Activated T-cell treated with anti-CD3 and anti-CD28 coated beads, Interleukin-2, amount 50 U/mL, for 4 hours (primary cell): ENCODE data around the gene BRAF. TPM values are rescaled to one million over a fixed set of nuclear protein-coding genes. Genes with fewer than 3 reads are reported as not detected.
A peak's percentile ranks its signal among the peaks of the same experiment; 100 is the strongest.
"Not testable (repeated sequence)": the region's sequence is repeated elsewhere in the genome, so short reads cannot be mapped to it uniquely, and the experiment has no call there.

Experiments
- ATAC-seq, 2 donors: fragments of 200-7000 bp; cut with Tn5 transposase; one replicate each; pipeline ENCODE4 v1.10.0; 2021
- DNase-seq: peaks from one replicate; pipeline ENCODE4 v3.0.0-alpha.2; 2020
- H3K27me3 Mint-ChIP-seq: one replicate; pipeline ENCODE4 v1.8.0; 2021; ENCODE audit warnings: low read depth, mixed read lengths
- H3K36me3 Mint-ChIP-seq: one replicate; pipeline ENCODE4 v1.8.0; 2022; ENCODE audit warnings: mixed read lengths; ENCODE audit not compliant: insufficient read depth
- H3K4me1 Mint-ChIP-seq: one replicate; pipeline ENCODE4 v1.8.0; 2021; ENCODE audit warnings: low read depth, mixed read lengths
- H3K4me3 Mint-ChIP-seq: one replicate; pipeline ENCODE4 v1.8.0; 2021; ENCODE audit warnings: mild to moderate bottlenecking, moderate library complexity, mixed read lengths
- H3K9me3 Mint-ChIP-seq: one replicate; pipeline ENCODE4 v1.8.0; 2021; ENCODE audit warnings: mixed read lengths
- total RNA-seq, 3 donors: library from RNA; stranded (reverse); gene quantifications; one replicate each; pipeline ENCODE4 v1.2.1, GENCODE V29; 2021

The BRAF gene
- total RNA-seq, 3 donors from 2014 or later = 27.2 to 29.7 (median 27.8) TPM

- DNase-seq = no peak
- ATAC-seq = no peak
- Mint-ChIP-seq H3K9me3 (no peaks in the 10 kb centered on the region), H3K27me3 (no peaks in the 10 kb centered on the region), H3K4me3 (no peak overlapping the region), H3K36me3 (peaks cover 31% of the 10 kb centered on the region), H3K4me1 (peaks cover 33% of the 10 kb centered on the region)
Measured at GRCh38 chr7:140676306-140676705, 248.4 kb downstream of the BRAF start.

- H3K9me3 Mint-ChIP-seq = no peaks in the 10 kb centered on the region
- DNase-seq (no peak), ATAC-seq (no peak)
- no peak overlapping the region for H3K4me3 Mint-ChIP-seq
- peaks cover 28% of the 10 kb centered on the region for H3K36me3 Mint-ChIP-seq
- no peaks in the 10 kb centered on the region for H3K27me3 Mint-ChIP-seq
- H3K4me1 Mint-ChIP-seq = peaks cover 33% of the 10 kb centered on the region
Measured at GRCh38 chr7:140675726-140676125, 249.0 kb downstream of the BRAF start.

DNA sequence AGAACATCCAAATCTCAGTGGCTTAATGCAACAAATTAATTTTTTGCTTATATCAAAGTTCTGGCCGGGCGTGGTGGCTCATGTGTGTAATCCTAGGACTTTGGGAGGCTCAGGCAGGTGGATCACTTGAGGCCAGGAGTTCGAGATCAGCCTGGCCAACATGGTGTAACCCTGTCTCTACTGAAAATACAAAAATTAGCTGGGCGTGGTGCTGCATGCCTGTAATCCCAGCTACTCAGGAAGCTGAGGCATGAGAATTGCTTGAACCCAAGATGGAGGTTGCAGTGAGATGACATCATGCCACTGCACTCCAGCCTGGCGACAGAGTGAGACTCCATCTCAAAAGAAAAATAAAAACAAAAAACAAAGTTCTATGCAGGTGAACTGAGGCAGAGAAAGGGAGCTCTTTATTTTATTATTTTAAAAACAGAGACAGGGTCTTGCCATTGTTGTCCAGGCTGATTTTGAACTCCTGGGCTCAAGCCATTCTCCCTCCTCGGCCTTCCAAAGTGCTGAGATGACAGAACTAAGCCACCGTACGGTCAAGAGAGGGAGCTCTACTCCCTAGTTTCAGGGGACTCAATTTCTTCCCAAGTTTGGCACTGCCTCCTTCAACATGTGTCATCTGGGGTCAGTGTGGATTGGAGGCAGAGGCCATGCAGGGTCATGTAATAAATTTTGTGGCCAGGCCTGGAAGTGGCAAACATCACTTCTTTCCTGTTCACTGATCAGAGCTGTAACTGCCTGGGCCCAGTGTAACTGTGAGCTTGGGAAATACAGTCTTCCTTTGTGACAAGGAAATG is 249.6 kb downstream of the BRAF start:
- peaks cover 21% of the 10 kb centered on the region for H3K36me3 Mint-ChIP-seq
- H3K4me3 Mint-ChIP-seq = peak overlapping the region; percentile 9
- DNase-seq = no peak
- no peaks in the 10 kb centered on the region for H3K27me3 Mint-ChIP-seq
- no peak for ATAC-seq
- no peaks in the 10 kb centered on the region for H3K9me3 Mint-ChIP-seq
- H3K4me1 Mint-ChIP-seq = peaks cover 33% of the 10 kb centered on the region

- no peak for DNase-seq
- no peak for ATAC-seq
- Mint-ChIP-seq H3K27me3 (no peaks in the 10 kb centered on the region), H3K9me3 (no peaks in the 10 kb centered on the region), H3K4me3 (peak overlapping the region; percentile 84), H3K36me3 (peaks cover 18% of the 10 kb centered on the region), H3K4me1 (peaks cover 33% of the 10 kb centered on the region)
Measured at GRCh38 chr7:140674356-140674800, 250.4 kb downstream of the BRAF start.

DNA sequence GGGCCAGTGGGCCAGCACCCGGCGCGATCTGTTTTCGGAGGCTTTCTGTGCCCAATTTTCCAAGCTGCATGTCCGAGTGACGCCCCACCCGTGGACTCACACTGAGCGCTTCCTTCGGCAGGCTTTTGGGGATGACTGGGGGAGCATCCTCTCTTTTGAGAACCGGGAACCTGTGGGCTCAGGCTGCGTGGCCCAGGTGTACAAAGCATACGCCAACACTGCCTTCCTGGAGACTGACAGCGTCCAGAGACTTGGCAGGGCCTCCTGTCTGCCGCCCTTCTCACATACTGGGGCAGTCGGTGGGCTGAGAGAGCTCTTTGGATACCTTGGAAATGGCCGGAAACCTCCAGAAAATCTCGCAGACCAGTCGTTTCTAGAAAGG is 251.0 kb downstream of the BRAF start:
- no peak for DNase-seq
- peak overlapping the region; percentile 84 for H3K4me3 Mint-ChIP-seq
- peaks cover 33% of the 10 kb centered on the region for H3K4me1 Mint-ChIP-seq
- H3K9me3 Mint-ChIP-seq = no peaks in the 10 kb centered on the region
- H3K27me3 Mint-ChIP-seq = no peaks in the 10 kb centered on the region
- ATAC-seq = no peak
- peaks cover 14% of the 10 kb centered on the region for H3K36me3 Mint-ChIP-seq

- peaks cover 12% of the 10 kb centered on the region for H3K36me3 Mint-ChIP-seq
- ATAC-seq (peak; percentile 82 to 86), DNase-seq (peak; percentile 55)
- peaks cover 33% of the 10 kb centered on the region for H3K4me1 Mint-ChIP-seq
- no peaks in the 10 kb centered on the region for H3K9me3 Mint-ChIP-seq
- no peaks in the 10 kb centered on the region for H3K27me3 Mint-ChIP-seq
- peak overlapping the region; percentile 84 for H3K4me3 Mint-ChIP-seq
Measured at GRCh38 chr7:140673063-140673773, 251.5 kb downstream of the BRAF start.

DNA sequence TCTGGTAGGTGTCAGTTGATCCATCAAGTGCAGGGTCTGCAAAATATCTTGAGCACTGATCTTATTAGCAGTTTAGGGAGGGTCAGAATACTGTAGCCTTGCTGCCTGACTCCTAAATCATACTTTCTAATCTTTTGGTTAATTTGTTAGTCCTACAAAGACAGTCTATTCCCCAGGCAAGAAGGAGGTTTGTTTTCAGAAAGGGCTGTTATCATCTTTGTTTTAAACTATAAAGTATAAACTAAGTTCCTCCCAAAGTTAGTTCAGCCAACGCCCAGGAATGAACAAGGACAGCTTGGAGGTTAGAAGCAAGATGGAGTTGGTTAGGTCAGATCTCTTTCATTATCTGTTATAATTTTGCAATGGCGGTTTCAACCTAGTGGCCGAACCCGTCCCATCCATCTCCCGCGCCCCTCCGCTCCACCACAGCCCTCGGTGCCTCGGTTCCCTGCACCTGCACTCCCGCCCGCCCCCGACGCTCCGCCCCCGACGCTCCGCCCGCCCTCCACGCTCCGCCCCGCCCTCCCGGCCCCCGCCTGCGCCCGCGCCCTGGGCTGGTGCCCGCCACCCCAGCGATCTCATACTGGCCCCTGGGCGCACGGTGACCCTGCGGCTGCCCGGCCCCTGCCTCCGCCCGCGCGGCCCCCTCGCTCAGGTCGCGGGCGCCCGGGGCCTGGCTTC is 252.2 kb downstream of the BRAF start, which contains the start of gene ADCK2:
Gene ADCK2 (plus strand): TSS at position 564 of the 681 bp plus-strand sequence. CDS start 386 bp downstream, outside the sequence.
- ATAC-seq (peak; percentile 81 to 82), DNase-seq (peak; percentile 55)
- H3K27me3 Mint-ChIP-seq = no peaks in the 10 kb centered on the region
- peaks cover 5% of the 10 kb centered on the region for H3K36me3 Mint-ChIP-seq
- H3K9me3 Mint-ChIP-seq = no peaks in the 10 kb centered on the region
- H3K4me3 Mint-ChIP-seq = peak within 1 kb of the TSS; percentile 84
- H3K4me1 Mint-ChIP-seq = peaks cover 32% of the 10 kb centered on the region

GRCh38 chr7:140671966-140672365 is 252.8 kb downstream of the BRAF start:
- Mint-ChIP-seq H3K4me1 (peaks cover 31% of the 10 kb centered on the region), H3K36me3 (peaks cover 3% of the 10 kb centered on the region), H3K27me3 (no peaks in the 10 kb centered on the region), H3K9me3 (no peaks in the 10 kb centered on the region), H3K4me3 (peak overlapping the region; percentile 74)
- ATAC-seq (no peak), DNase-seq (no peak)

DNA sequence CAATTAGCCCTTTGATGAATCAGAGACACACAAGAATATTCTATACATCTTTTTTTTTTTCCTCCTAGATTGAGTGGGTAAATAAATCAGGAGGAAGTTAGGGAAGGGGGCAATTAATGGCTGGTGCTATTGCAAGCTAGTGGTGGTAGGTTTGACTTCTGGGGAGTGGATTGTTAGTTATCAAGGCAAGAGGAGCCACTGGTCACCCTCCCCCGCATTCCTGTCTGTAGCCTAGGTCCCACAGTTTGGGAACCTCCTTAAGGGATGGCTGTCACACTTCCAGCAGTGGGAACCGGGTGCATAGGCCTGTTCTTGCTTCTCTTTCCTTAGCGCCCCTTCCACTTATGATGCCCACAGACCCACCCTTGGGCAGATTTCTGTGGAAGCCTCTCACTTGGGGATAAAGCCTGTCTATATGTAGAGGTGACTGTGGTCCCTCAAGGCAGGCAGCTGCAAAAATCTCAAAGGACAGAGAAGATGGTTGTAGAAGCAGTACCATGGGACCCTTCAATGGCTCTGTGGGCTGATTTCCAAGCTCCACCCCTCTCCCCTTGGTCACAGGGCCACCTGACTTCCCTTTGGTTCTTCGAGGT is 254.3 kb downstream of the BRAF start:
- Mint-ChIP-seq H3K4me1 (peaks cover 23% of the 10 kb centered on the region), H3K27me3 (peaks cover 2% of the 10 kb centered on the region), H3K9me3 (no peaks in the 10 kb centered on the region), H3K4me3 (no peak overlapping the region), H3K36me3 (no peaks in the 10 kb centered on the region)
- ATAC-seq (no peak), DNase-seq (no peak)

GRCh38 chr7:140669862-140670261 is 254.9 kb downstream of the BRAF start:
- not testable (repeated sequence) for H3K4me3 Mint-ChIP-seq

GRCh38 chr7:140669352-140669751 is 255.4 kb downstream of the BRAF start:
- H3K27me3 Mint-ChIP-seq = peaks cover 2% of the 10 kb centered on the region
- peaks cover 14% of the 10 kb centered on the region for H3K4me1 Mint-ChIP-seq
- no peak for DNase-seq
- no peaks in the 10 kb centered on the region for H3K36me3 Mint-ChIP-seq
- H3K4me3 Mint-ChIP-seq = no peak overlapping the region
- no peaks in the 10 kb centered on the region for H3K9me3 Mint-ChIP-seq
- no peak for ATAC-seq

More at GRCh38 chr7:140669862-140670261, 254.9 kb downstream of the BRAF start:
- DNase-seq, H3K36me3 Mint-ChIP-seq, H3K9me3 Mint-ChIP-seq, H3K27me3 Mint-ChIP-seq, ATAC-seq: not testable (repeated sequence)
- peaks cover 20% of the 10 kb centered on the region for H3K4me1 Mint-ChIP-seq
